Measurements from ENCODE around the gene PCDH9. TPM values are rescaled to one million over a fixed set of nuclear protein-coding genes. Genes with fewer than 3 reads are reported as not detected.

The PCDH9 gene
- total RNA-seq, 1 donor from 2014 or later: 20.2 TPM

DNA sequence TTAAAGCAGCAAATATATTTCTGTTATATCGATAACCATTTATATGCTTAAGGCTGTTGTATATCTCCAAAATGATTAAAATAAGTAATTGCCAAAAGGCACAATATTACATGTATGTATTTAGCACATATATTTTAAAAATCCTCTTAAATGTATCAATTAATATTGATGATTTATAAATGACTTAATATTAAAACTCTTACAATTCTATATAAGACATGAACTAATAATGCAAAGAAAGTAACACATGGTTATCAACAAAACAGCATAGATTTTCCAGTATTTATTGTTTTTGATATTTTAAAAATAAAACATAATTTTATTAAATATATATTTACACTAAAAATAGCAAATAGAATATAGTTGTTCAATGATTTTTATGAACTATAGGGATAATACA is 32.4 kb downstream of the PCDH9 start:
- H3K4me3 Mint-ChIP-seq: no peak overlapping the region
- TF ChIP-seq, protein P1, sequence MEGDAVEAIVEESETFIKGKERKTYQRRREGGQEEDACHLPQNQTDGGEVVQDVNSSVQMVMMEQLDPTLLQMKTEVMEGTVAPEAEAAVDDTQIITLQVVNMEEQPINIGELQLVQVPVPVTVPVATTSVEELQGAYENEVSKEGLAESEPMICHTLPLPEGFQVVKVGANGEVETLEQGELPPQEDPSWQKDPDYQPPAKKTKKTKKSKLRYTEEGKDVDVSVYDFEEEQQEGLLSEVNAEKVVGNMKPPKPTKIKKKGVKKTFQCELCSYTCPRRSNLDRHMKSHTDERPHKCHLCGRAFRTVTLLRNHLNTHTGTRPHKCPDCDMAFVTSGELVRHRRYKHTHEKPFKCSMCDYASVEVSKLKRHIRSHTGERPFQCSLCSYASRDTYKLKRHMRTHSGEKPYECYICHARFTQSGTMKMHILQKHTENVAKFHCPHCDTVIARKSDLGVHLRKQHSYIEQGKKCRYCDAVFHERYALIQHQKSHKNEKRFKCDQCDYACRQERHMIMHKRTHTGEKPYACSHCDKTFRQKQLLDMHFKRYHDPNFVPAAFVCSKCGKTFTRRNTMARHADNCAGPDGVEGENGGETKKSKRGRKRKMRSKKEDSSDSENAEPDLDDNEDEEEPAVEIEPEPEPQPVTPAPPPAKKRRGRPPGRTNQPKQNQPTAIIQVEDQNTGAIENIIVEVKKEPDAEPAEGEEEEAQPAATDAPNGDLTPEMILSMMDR (conservative IDR thresholded peaks at IDR 0.05): no peak
- no peak overlapping the region for H3K27ac Mint-ChIP-seq
- peaks cover 5% of the 10 kb centered on the region for H3K4me1 Mint-ChIP-seq (ENCODE audit: unreplicated experiment)
- no peak for DNase-seq (ENCODE audit: extremely low spot score, unreplicated experiment)
- no peaks in the 10 kb centered on the region for H3K36me3 Mint-ChIP-seq
- no peaks in the 10 kb centered on the region for H3K9me3 Mint-ChIP-seq
- H3K27me3 Mint-ChIP-seq: no peaks in the 10 kb centered on the region

DNA sequence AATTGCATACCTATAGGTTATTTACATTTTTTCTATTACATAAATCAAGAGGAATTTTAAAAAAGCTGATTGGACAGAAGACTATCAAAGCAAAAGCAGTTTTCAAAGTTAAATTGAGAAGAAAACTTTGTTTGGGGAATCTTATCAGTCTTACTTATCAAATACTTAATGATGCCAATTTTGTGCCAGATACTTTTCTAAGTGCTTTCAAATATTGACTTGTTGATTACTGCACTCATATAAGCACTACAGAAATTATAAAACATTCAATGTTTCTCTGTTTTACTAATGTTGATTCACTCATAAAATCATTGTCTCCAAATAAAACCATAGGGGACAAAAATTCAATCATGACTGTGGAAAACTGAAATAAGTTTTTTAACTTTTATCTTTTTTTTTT is 36.2 kb downstream of the PCDH9 start:
- no peaks in the 10 kb centered on the region for H3K36me3 Mint-ChIP-seq
- H3K9me3 Mint-ChIP-seq: no peaks in the 10 kb centered on the region
- no peak for DNase-seq (ENCODE audit: extremely low spot score, unreplicated experiment)
- no peaks in the 10 kb centered on the region for H3K4me1 Mint-ChIP-seq (ENCODE audit: unreplicated experiment)
- H3K27ac Mint-ChIP-seq: no peak overlapping the region
- TF ChIP-seq, protein P1 (conservative IDR thresholded peaks at IDR 0.05): no peak
- H3K27me3 Mint-ChIP-seq: peaks cover 3% of the 10 kb centered on the region
- no peak overlapping the region for H3K4me3 Mint-ChIP-seq

GRCh38 chr13:67192751-67193150 is 37.4 kb downstream of the PCDH9 start:
- H3K36me3 Mint-ChIP-seq: no peaks in the 10 kb centered on the region
- H3K4me3 Mint-ChIP-seq: no peak overlapping the region
- H3K4me1 Mint-ChIP-seq (ENCODE audit: unreplicated experiment): no peaks in the 10 kb centered on the region
- H3K27me3 Mint-ChIP-seq: peaks cover 3% of the 10 kb centered on the region
- no peaks in the 10 kb centered on the region for H3K9me3 Mint-ChIP-seq
- H3K27ac Mint-ChIP-seq: no peak overlapping the region
- TF ChIP-seq, protein P1 (conservative IDR thresholded peaks at IDR 0.05): no peak
- DNase-seq (ENCODE audit: extremely low spot score, unreplicated experiment): no peak

GRCh38 chr13:67186995-67187569 is 43.1 kb downstream of the PCDH9 start:
- Mint-ChIP-seq H3K27ac (no peak overlapping the region), H3K9me3 (no peaks in the 10 kb centered on the region), H3K4me3 (no peak overlapping the region), H3K27me3 (peaks cover 3% of the 10 kb centered on the region), H3K36me3 (no peaks in the 10 kb centered on the region), H3K4me1 (ENCODE audit: unreplicated experiment) (peaks cover 6% of the 10 kb centered on the region)
- TF ChIP-seq, protein P1 (conservative IDR thresholded peaks at IDR 0.05): no peak
- no peak for DNase-seq (ENCODE audit: extremely low spot score, unreplicated experiment)

- H3K27me3 Mint-ChIP-seq: no peaks in the 10 kb centered on the region
- H3K4me3 Mint-ChIP-seq: no peak overlapping the region
- no peaks in the 10 kb centered on the region for H3K9me3 Mint-ChIP-seq
- no peak for DNase-seq (ENCODE audit: extremely low spot score, unreplicated experiment)
- no peaks in the 10 kb centered on the region for H3K36me3 Mint-ChIP-seq
- peaks cover 6% of the 10 kb centered on the region for H3K4me1 Mint-ChIP-seq (ENCODE audit: unreplicated experiment)
- TF ChIP-seq, protein P1 (conservative IDR thresholded peaks at IDR 0.05): no peak
- H3K27ac Mint-ChIP-seq: no peak overlapping the region
Measured at GRCh38 chr13:67184247-67184646, 45.9 kb downstream of the PCDH9 start.

DNA sequence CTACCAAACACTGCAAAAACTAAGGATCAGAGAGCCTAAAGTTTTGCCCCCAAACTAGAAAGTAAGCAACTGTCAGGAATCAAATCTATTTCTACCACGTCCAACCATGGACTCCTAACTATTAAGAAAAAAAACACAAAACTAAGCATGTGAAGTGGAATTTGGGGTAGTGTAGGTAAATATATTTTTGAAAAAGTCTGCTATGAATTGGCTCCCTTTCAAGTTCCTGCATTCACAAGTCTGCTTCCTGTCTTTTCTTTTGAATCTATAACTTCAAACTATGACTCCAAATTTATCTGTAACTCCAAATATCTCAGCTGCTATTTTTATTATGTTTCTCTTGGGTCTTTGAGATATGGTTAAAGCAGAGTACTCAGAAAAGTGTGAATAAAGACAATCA is 47.0 kb downstream of the PCDH9 start:
- H3K36me3 Mint-ChIP-seq: no peaks in the 10 kb centered on the region
- no peaks in the 10 kb centered on the region for H3K9me3 Mint-ChIP-seq
- H3K27me3 Mint-ChIP-seq: no peaks in the 10 kb centered on the region
- H3K4me1 Mint-ChIP-seq (ENCODE audit: unreplicated experiment): peaks cover 6% of the 10 kb centered on the region
- DNase-seq (ENCODE audit: extremely low spot score, unreplicated experiment): no peak
- H3K4me3 Mint-ChIP-seq: no peak overlapping the region
- TF ChIP-seq, protein P1 (conservative IDR thresholded peaks at IDR 0.05): no peak
- no peak overlapping the region for H3K27ac Mint-ChIP-seq

Data from type B pancreatic cell (in vitro differentiated cells).